ENCODE measurements around the gene DCAF8L2. TPM values are rescaled to one million over a fixed set of nuclear protein-coding genes. Genes with fewer than 3 reads are reported as not detected.

Gene DCAF8L2
- total and polyA plus RNA-seq, 2 donors from 2014 or later, result not detected

DNA sequence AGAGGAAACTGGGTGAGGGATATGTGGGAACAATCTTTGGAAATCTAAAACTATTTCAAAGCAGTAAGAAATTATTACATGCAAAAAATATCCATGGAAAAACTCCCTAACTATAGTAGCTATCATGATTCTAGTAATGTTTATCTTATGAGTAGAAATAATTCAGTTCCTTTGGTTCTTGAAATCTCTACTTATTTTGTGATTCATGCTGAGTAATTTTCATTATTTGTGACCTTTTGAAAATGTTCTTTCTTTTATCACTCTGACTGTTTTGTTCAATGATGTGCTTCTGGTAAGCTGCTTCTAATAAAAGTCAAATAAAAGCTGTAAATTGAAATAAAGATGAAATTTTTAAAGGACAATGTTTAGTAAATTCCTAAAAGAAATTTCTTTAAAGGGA, 177.2 kb downstream of the DCAF8L2 start:
- H3K36me3 ChIP-seq (ENCODE audit: control insufficient read depth in 2 of 3, insufficient read depth in 3 of 3, low read length in 3 of 3), result no peaks in the 10 kb centered on the region
- H3K4me1 ChIP-seq (ENCODE audit: control insufficient read depth in 2 of 3, insufficient read depth in 2 of 3, low read depth in 1 of 3, low read length in 3 of 3), result no peaks in the 10 kb centered on the region
- no peak overlapping the region for H3K27ac ChIP-seq (ENCODE audit: low read depth in 2 of 2, low read length in 2 of 2)
- H3K9me3 ChIP-seq (ENCODE audit: control insufficient read depth in 2 of 3, insufficient read depth in 1 of 3, low read length in 3 of 3), result no peaks in the 10 kb centered on the region
- intact Hi-C loops (cut with DNase I), result no loop called here
- H3K4me3 ChIP-seq (ENCODE audit: low read length in 3 of 3), result no peak overlapping the region
- TF ChIP-seq CTCF (IDR thresholded peaks at IDR 0.05; ENCODE audit: borderline replicate concordance, extremely low read depth, insufficient read depth), result no peak
- H3K9ac ChIP-seq (ENCODE audit: low read length in 3 of 3), result no peak overlapping the region
- DNase-seq (no peak), FAIRE-seq (peak; percentile 25)
- no peaks in the 10 kb centered on the region for H3K27me3 ChIP-seq (ENCODE audit: control insufficient read depth, insufficient read depth, low read length)

DNA sequence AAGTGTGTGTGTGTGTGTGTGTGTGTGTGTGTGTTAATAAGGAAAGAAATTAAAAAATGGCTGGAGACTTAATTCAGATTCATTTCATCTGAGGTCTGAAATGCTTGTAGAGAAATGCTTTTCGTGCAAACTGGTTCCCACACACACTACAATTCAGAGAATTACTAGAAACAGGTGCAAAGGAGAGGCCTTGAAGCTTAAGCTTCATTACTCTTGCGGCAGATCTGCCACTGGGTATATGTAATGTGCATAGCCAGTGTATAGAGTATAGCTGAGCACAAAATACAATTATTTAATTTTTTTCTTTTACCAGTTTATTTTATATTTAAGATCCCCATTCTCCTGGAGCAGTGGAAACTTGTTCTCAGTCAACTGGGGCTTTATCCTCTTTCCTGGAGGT, 185.8 kb downstream of the DCAF8L2 start:
- DNase-seq (no peak), FAIRE-seq (no peak)
- Histone ChIP-seq H3K9me3 (ENCODE audit: control insufficient read depth in 2 of 3, insufficient read depth in 1 of 3, low read length in 3 of 3) (no peaks in the 10 kb centered on the region), H3K27me3 (ENCODE audit: control insufficient read depth, insufficient read depth, low read length) (no peaks in the 10 kb centered on the region), H3K36me3 (ENCODE audit: control insufficient read depth in 2 of 3, insufficient read depth in 3 of 3, low read length in 3 of 3) (no peaks in the 10 kb centered on the region), H3K9ac (ENCODE audit: low read length in 3 of 3) (no peak overlapping the region), H3K27ac (ENCODE audit: low read depth in 2 of 2, low read length in 2 of 2) (no peak overlapping the region), H3K4me3 (ENCODE audit: low read length in 3 of 3) (no peak overlapping the region), H3K4me1 (ENCODE audit: control insufficient read depth in 2 of 3, insufficient read depth in 2 of 3, low read depth in 1 of 3, low read length in 3 of 3) (no peaks in the 10 kb centered on the region)
- no peak for TF ChIP-seq CTCF (IDR thresholded peaks at IDR 0.05; ENCODE audit: borderline replicate concordance, extremely low read depth, insufficient read depth)
- intact Hi-C loops (cut with DNase I), result no loop called here

GRCh38 chrX:27796640-27797257, 206.6 kb downstream of the DCAF8L2 start:
- H3K4me1 ChIP-seq (ENCODE audit: control insufficient read depth in 2 of 3, insufficient read depth in 2 of 3, low read depth in 1 of 3, low read length in 3 of 3), result no peaks in the 10 kb centered on the region
- intact Hi-C loops (cut with DNase I), result no loop called here
- no peaks in the 10 kb centered on the region for H3K9me3 ChIP-seq (ENCODE audit: control insufficient read depth in 2 of 3, insufficient read depth in 1 of 3, low read length in 3 of 3)
- no peaks in the 10 kb centered on the region for H3K36me3 ChIP-seq (ENCODE audit: control insufficient read depth in 2 of 3, insufficient read depth in 3 of 3, low read length in 3 of 3)
- FAIRE-seq, result peak; percentile 30
- no peak overlapping the region for H3K9ac ChIP-seq (ENCODE audit: low read length in 3 of 3)
- H3K27me3 ChIP-seq (ENCODE audit: control insufficient read depth, insufficient read depth, low read length), result no peaks in the 10 kb centered on the region
- no peak for DNase-seq
- H3K27ac ChIP-seq (ENCODE audit: low read depth in 2 of 2, low read length in 2 of 2), result no peak overlapping the region
- H3K4me3 ChIP-seq (ENCODE audit: low read length in 3 of 3), result no peak overlapping the region
- TF ChIP-seq CTCF (IDR thresholded peaks at IDR 0.05; ENCODE audit: borderline replicate concordance, extremely low read depth, insufficient read depth), result no peak

GRCh38 chrX:27797575-27797974, 207.4 kb downstream of the DCAF8L2 start:
- no peaks in the 10 kb centered on the region for H3K4me1 ChIP-seq (ENCODE audit: control insufficient read depth in 2 of 3, insufficient read depth in 2 of 3, low read depth in 1 of 3, low read length in 3 of 3)
- H3K9ac ChIP-seq (ENCODE audit: low read length in 3 of 3), result no peak overlapping the region
- H3K27ac ChIP-seq (ENCODE audit: low read depth in 2 of 2, low read length in 2 of 2), result no peak overlapping the region
- no peaks in the 10 kb centered on the region for H3K27me3 ChIP-seq (ENCODE audit: control insufficient read depth, insufficient read depth, low read length)
- no peak for DNase-seq
- no peak overlapping the region for H3K4me3 ChIP-seq (ENCODE audit: low read length in 3 of 3)
- intact Hi-C loops (cut with DNase I), result no loop called here
- H3K9me3 ChIP-seq (ENCODE audit: control insufficient read depth in 2 of 3, insufficient read depth in 1 of 3, low read length in 3 of 3), result no peaks in the 10 kb centered on the region
- no peaks in the 10 kb centered on the region for H3K36me3 ChIP-seq (ENCODE audit: control insufficient read depth in 2 of 3, insufficient read depth in 3 of 3, low read length in 3 of 3)
- FAIRE-seq, result no peak
- no peak for TF ChIP-seq CTCF (IDR thresholded peaks at IDR 0.05; ENCODE audit: borderline replicate concordance, extremely low read depth, insufficient read depth)
